Peyer's patch (tissue), 4 donors: ENCODE results near the gene ARHGAP35.

Experiments
- POLR2A ChIP-seq, 2 donors: fragments of 450-650 bp; IDR thresholded peaks; one replicate each; pipeline ENCODE4 v1.5.1; 2017; ENCODE audit warnings: antibody characterized with exemption in 2 of 2, mild to moderate bottlenecking in 2 of 2, moderate library complexity in 2 of 2
- TF ChIP-seq, protein P1 (sequence below), 6 experiments: fragments of 450-650 bp in 4 of 6; fragments of 200-600 bp in 2 of 6; sonication (generic) in 1 of 6; IDR thresholded peaks; one replicate each; pipeline ENCODE4 v1.5.1; 2017 to 2019; ENCODE audit warnings: antibody characterized with exemption in 6 of 6, mild to moderate bottlenecking in 3 of 6, moderate library complexity in 1 of 6

- TF ChIP-seq, protein P1, sequence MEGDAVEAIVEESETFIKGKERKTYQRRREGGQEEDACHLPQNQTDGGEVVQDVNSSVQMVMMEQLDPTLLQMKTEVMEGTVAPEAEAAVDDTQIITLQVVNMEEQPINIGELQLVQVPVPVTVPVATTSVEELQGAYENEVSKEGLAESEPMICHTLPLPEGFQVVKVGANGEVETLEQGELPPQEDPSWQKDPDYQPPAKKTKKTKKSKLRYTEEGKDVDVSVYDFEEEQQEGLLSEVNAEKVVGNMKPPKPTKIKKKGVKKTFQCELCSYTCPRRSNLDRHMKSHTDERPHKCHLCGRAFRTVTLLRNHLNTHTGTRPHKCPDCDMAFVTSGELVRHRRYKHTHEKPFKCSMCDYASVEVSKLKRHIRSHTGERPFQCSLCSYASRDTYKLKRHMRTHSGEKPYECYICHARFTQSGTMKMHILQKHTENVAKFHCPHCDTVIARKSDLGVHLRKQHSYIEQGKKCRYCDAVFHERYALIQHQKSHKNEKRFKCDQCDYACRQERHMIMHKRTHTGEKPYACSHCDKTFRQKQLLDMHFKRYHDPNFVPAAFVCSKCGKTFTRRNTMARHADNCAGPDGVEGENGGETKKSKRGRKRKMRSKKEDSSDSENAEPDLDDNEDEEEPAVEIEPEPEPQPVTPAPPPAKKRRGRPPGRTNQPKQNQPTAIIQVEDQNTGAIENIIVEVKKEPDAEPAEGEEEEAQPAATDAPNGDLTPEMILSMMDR (IDR thresholded peaks at IDR 0.05) = no peak
- no peak for TF ChIP-seq POLR2A (IDR thresholded peaks at IDR 0.05)
Observed at GRCh38 chr19:46909356-46909755, 48.6 kb downstream of the ARHGAP35 start.
